ENCODE data around the gene CASTOR2. TPM values are rescaled to one million over a fixed set of nuclear protein-coding genes. Genes with fewer than 3 reads are reported as not detected.

The CASTOR2 gene
- total and polyA plus RNA-seq, 2 of the 8 experiments (the other 6 are each of a cell fraction or from before 2014, with no cell fraction given): 12.1 to 47.8 TPM

DNA sequence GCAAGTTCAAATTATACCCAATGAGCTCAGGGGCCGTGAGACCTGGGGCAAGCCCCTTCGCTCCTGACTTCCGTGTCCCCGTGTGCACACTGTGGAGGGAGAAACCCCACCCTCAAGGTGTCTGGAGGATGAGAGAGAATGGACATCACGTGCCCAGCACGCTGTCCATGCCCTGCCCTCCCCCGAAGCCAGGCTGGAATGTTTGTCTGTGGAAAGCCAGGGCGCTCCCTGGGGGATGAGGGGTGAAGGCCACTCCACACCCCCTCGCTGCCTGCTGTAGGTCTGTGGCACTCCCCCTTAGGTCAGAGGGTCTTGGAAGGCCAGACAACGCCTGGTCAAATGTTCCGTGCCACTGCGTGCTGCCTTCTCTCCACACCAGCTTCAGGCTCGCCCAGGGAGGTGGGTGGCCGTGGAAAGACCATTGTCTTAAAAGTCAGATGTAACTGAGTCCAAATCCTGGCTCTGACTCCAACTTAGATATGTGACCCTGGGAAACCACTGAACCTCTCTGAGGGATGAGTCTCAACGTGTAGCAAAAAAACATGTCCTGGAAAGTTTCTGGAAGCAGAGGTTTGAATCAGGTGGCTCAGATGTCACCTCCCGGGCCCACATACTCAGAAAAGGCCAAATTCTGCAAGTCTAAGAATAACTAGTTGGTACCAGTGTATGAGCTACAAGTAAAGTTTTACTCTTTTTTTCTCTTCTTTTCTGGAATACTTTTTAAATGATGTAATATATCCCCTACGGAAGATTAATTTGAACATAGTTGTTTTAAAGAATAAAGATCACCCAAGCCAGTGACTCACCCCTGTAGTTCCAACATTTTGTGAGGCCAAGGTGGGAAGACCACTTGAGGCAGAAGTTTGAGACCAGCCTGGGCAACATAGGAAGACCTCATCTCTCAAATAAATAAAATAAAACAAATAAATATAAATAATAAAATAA lies 84.2 kb downstream of the CASTOR2 start:
- no peak overlapping the region for H3K14ac ChIP-seq (ENCODE audit: insufficient read length)
- H2BK20ac ChIP-seq (ENCODE audit: low read length): no peak overlapping the region
- H2BK5ac ChIP-seq (ENCODE audit: low read depth, low read length): no peak overlapping the region
- no peak overlapping the region for H4K91ac ChIP-seq (replicated peaks; ENCODE audit: insufficient read length, low read length)
- no peaks in the 10 kb centered on the region for H3K27me3 ChIP-seq (replicated peaks in 1 of 4; ENCODE audit: control insufficient read depth in 3 of 4, extremely low read depth in 1 of 4, insufficient read depth in 3 of 4, low read length in 3 of 4)
- H3K36me3 ChIP-seq (ENCODE audit: control insufficient read depth in 2 of 4, insufficient read depth in 4 of 4, low read length in 3 of 4): peaks cover 5 to 24% (median 14%) of the 10 kb centered on the region in 4 experiments; a peak in 5 of 8 replicates
- H3K18ac ChIP-seq (ENCODE audit: extremely low read depth, low read length): no peak overlapping the region
- H2BK12ac ChIP-seq (ENCODE audit: low read depth, low read length): no peak overlapping the region
- POLR2A ChIA-PET (ENCODE audit: partially characterized antibody): interaction anchor here (0.7 to 1.0 kb wide), 3 partner anchors 8 to 34 kb away, joined by 3 read pairs; no protein-coding TSS in a partner anchor
- H4K8ac ChIP-seq (ENCODE audit: extremely low read depth, insufficient read depth, low read length): 0 out of 2 replicates have a peak overlapping the region, but pooled peaks have one; percentile 22
- H3K79me1 ChIP-seq (ENCODE audit: low read depth, low read length): no peaks in the 10 kb centered on the region; the same call in 1 of the 2 replicates
- H3K27ac ChIP-seq (ENCODE audit: low read depth, low read length): no peak overlapping the region
- no peak overlapping the region for H3K4me3 ChIP-seq (ENCODE audit: extremely low read depth in 1 of 4, insufficient read depth in 2 of 4, low read depth in 3 of 4, low read length in 4 of 4)
- WGBS, 2 experiments (ENCODE audit: extremely low coverage in 1 of 2, insufficient coverage in 1 of 2, insufficient read length in 1 of 2, insufficient replicate concordance in 2 of 2, low coverage in 1 of 2, low lambda C conversion rate in 2 of 2, missing lambda C conversion rate in 1 of 2): 91% methylated on average over 17 of the region's 17 CpGs; no CpG with 5 or more reads in 1 of the 2 experiments
- no peak overlapping the region for H2AFZ ChIP-seq (ENCODE audit: low read length)
- H3K4ac ChIP-seq (replicated peaks; ENCODE audit: insufficient read length, low read depth, low read length): no peak overlapping the region
- H2BK120ac ChIP-seq (replicated peaks; ENCODE audit: low read depth, low read length): no peak overlapping the region
- CTCF ChIA-PET (ENCODE audit: partially characterized antibody): interaction anchor here (8.0 kb wide), 1 partner anchor 14 kb away, joined by 95 read pairs; no protein-coding TSS in a partner anchor
- H3K56ac ChIP-seq (replicated peaks; ENCODE audit: insufficient read length, low read depth, low read length): no peak overlapping the region
- no peak overlapping the region for H2BK15ac ChIP-seq (ENCODE audit: low read length)
- H3K4me2 ChIP-seq (ENCODE audit: insufficient read depth in 1 of 2, low read depth in 2 of 2, low read length in 2 of 2): no peak overlapping the region
- no peaks in the 10 kb centered on the region; a peak in 1 of 7 replicates for H3K4me1 ChIP-seq (replicated peaks in 1 of 4; ENCODE audit: control insufficient read depth in 3 of 4, insufficient read depth in 4 of 4, low read length in 3 of 4)
- no peak overlapping the region for H3K23ac ChIP-seq (ENCODE audit: insufficient read length)
- H3K9me3 ChIP-seq (ENCODE audit: insufficient read depth in 2 of 2, low read depth in 1 of 2, low read length in 1 of 2): no peaks in the 10 kb centered on the region
- no peak overlapping the region for H3K9ac ChIP-seq (replicated peaks in 1 of 4; ENCODE audit: extremely low read depth in 1 of 4, low read depth in 3 of 4, low read length in 3 of 4)
- no peak overlapping the region for H4K5ac ChIP-seq (ENCODE audit: insufficient read length, low read depth, low read length)
- no peaks in the 10 kb centered on the region for H3K79me2 ChIP-seq (ENCODE audit: control insufficient read depth in 1 of 2, insufficient read depth in 2 of 2, low read length in 2 of 2)
- FAIRE-seq: no peak
- no peak overlapping the region for H2AK5ac ChIP-seq (ENCODE audit: low read depth, low read length)
- H4K20me1 ChIP-seq (replicated peaks in 1 of 2; ENCODE audit: control insufficient read depth in 1 of 2, insufficient read depth in 2 of 2, low read length in 2 of 2): peaks cover 0 to 5% of the 10 kb centered on the region in 2 experiments
- H3K23me2 ChIP-seq (ENCODE audit: low read depth, low read length): no peaks in the 10 kb centered on the region
- no peak for DNase-seq (ENCODE audit: low read depth in 1 of 2, low spot score in 2 of 2)
- no peak for TF ChIP-seq SRF (IDR thresholded peaks at IDR 0.05; ENCODE audit: low read depth, low read length)
- TF ChIP-seq CTBP2 (IDR thresholded peaks at IDR 0.05; ENCODE audit: borderline replicate concordance, insufficient read depth, insufficient read length, low read length): no peak
- no peak for TF ChIP-seq JUN (IDR thresholded peaks at IDR 0.05; ENCODE audit: low read depth, low read length)
- no peak for TF ChIP-seq BCL11A (IDR thresholded peaks at IDR 0.05; ENCODE audit: low read depth in 2 of 2, low read length in 2 of 2)
- TF ChIP-seq FOSL1 (IDR thresholded peaks at IDR 0.05; ENCODE audit: insufficient read depth, low read depth, low read length): no peak
- TF ChIP-seq EP300 (IDR thresholded peaks at IDR 0.05; ENCODE audit: borderline replicate concordance in 1 of 2, low read depth in 2 of 2, low read length in 2 of 2): no peak
- TF ChIP-seq, protein P1, sequence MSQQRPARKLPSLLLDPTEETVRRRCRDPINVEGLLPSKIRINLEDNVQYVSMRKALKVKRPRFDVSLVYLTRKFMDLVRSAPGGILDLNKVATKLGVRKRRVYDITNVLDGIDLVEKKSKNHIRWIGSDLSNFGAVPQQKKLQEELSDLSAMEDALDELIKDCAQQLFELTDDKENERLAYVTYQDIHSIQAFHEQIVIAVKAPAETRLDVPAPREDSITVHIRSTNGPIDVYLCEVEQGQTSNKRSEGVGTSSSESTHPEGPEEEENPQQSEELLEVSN (IDR thresholded peaks at IDR 0.05): no peak
- no peak for TF ChIP-seq SIX5 (IDR thresholded peaks at IDR 0.05; ENCODE audit: low read depth, low read length)
- TF ChIP-seq RBBP5 (IDR thresholded peaks at IDR 0.05; ENCODE audit: borderline replicate concordance, low read depth, low read length): no peak
- TF ChIP-seq YY1 (IDR thresholded peaks at IDR 0.05; ENCODE audit: low read depth, low read length): no peak
